GM21619 (cell line): ENCODE results near the gene NACA.

Source experiments
- ATAC-seq: cut with Tn5 transposase; IDR thresholded peaks from one replicate; pipeline ENCODE4 v1.9.1; 2021; ENCODE audit not compliant: unreplicated experiment

The NACA gene

DNA sequence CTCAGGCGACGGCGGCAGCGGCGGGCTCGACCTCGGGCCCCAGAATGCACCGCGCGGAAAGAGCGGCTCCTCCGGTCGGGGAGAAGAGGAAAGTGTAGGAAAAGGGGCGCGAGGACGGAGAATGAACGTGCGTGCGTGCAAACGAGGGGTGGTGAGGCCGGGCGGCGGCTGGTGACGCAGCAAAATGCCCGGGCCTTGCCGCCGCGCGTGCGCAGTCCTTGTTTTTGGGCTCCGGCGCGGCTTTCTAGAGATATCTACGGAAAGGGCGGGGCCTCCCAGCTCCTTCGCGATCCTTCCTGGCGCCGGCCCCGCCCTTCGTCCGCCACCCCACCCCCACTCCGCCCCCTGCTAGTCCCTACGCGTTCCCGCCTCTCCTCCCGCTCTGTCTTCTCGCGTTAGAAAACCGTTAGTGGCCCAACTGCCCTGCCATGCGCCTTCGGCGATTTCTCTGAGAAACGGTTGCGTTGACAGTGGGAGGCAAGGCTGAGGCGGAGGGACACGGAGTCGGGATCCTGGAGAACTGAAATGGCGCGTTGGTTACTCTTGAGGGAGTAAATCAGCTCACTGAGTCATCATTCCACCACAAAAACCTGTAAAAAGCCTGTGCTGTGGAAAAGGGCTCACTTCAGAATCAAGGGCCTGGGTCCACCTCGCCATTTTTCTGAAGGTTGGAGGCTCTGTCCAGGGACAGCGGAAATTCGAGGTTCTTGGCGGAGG is 36.8 kb downstream of the NACA start, which contains the start of gene PTGES3:
Gene PTGES3 (minus strand): TSS at position 156 of the 717 bp plus-strand sequence. CDS start 285 bp downstream, outside the sequence.
- ATAC-seq: peak; percentile 58

DNA sequence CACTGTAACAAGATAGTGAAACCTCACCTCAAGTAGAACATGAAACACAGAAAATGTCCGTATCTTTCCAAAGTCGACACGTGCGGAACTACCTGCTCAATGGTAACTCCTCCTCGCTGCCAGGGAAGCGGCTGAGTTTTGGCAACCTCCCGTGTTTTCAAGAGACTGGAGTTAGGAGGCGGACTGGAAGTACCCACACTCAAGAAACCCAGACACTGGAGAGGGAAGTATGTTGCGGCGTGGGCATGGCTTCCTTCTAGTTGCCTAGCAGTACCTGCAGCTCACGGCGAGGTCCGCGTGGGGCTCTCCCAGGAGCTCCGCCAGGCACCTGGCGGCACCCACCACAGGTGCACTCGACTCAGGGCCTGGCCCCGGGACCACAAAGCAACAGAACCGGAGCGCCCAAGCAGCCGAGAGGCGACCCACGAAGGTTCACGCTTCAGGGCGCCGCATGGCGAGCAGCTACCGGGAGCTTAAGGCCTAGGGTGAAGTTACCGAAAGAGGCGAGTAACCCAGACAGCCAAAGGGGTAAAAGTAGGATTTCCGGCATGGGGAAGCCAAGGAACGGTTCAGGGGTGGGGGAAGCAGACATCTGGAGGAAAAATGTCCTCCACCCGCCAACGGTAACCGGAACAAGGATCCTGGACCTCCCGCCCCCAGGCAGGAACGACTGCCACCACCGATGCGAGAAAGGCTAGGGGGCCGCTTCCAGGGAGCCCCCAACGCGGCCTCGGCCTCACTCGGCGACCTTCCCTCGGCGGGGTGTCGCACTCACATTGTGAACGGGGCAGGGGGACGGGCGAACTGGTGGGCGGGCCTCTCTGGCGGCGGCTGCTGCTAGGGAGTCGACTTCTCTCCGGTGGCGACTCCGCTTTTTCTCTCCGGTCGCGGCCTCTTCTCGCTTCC is 37.6 kb downstream of the NACA start:
- no peak for ATAC-seq

DNA sequence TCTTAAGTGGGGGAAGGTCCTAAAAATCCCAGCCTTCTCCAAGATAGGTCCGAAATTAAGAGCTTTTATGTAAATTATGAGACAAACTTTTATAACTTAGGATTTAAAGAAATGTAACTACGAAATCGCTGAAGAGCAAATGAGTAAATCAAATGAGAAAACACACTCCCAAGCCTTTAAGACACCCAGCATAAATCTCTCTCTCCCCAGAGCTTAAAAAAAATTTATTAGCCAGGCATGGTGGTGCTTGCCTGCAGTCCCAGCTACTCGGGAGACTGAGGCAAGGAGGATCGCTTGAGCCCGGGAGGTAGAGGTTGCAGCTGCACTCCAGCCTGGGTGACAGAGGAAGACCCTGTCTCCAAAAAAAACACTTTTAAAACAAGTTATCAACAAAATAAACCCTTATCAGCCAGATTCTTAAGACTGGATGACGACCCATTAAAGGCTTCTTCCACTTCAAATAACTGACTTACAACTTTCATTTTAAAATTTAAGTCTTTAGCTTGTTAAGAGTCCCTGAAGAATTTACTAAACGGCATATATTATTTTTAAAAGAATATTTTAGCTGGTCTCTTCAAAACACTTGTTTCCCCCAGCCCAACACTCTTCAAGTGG is 40.2 kb downstream of the NACA start:
- ATAC-seq: no peak

DNA sequence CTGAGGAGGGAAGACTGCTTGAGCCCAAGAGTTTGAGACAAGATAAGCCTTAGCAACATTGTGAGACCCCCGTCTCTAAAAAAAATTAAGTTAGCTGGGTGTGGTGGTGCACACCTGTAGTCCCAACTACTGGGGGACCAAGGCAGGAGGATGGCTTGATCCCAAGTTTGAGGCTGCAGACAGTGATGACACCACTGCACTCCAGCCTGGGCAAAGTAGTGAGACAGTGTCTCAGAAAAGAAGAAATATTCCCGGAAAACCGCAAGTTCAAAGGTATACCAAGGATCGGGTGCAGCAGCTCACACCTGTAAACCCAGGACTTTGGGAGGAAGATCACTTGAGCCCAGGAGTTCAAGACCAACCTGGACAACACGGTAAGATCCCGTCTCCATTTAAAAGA is 42.8 kb downstream of the NACA start:
- ATAC-seq: no peak

DNA sequence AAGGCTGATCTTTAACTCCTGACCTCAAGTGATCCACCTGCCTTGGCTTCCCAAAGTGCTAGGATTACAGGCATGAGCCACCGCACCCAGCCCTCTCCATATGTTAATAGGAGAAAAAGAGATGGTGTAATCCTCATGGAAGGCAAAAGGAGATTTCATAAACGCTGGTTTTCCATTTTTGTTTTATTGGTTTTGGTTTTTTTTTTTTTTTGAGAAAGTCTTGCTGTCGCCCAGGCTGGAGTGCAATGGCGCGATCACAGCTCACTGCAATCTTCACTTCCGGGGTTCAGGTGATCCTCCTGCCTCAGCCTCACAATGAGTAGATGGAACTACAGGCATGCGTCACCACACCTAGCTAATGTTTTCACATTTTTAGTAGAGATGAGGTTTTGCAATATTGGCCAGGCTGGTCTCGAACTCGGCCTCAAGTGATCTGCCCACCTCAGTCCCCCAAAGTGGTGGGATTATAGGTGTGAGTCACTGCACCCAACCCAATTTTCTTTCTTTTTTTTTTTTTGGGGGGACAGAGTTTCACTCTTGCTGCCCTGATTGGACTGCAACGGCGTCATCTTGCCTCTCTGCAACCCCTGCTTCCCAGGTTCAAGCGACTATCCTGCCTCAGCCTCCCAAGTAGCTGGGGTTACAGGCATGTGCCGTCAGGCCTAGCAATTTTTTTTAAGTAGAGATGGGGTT is 45.1 kb downstream of the NACA start:
- ATAC-seq: no peak

DNA sequence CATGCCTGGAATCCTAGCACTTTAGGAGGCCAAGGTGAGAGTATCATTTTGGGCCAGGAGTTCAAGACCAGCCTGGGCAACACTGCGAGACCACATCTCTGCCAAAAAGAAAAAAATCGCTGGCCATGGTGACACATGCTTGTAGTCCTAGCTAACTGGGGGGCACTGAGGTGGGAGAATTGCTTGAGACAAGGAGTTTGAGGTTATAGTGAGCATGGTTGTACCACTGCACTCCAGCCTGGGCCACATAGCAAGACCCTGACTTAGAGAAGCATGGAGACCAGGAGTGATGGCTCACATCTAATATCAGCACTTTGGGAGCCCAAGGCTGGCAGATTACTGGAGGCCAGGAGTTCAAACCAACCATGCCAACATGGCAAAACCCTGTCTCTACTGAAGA is 46.2 kb downstream of the NACA start:
- no peak for ATAC-seq

DNA sequence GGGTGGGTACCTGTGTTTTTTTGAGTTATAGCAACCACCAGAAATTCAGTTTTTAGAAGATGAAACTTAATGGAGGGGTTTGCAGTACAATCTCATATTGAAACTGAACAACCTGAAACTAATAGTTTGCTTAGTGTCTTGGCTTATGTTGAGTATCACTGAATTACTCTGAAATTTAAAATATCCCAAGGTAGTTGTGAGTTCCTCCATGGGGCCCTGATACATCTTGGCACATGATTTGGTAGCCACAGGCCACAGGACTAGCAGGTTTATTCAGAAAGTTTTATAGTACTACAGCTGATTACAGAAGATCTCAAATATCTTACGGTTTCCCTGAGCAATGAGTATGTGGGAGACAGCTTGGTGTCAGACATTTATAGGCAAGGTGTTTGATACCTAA is 47.4 kb downstream of the NACA start:
- peak; percentile 67 for ATAC-seq

DNA sequence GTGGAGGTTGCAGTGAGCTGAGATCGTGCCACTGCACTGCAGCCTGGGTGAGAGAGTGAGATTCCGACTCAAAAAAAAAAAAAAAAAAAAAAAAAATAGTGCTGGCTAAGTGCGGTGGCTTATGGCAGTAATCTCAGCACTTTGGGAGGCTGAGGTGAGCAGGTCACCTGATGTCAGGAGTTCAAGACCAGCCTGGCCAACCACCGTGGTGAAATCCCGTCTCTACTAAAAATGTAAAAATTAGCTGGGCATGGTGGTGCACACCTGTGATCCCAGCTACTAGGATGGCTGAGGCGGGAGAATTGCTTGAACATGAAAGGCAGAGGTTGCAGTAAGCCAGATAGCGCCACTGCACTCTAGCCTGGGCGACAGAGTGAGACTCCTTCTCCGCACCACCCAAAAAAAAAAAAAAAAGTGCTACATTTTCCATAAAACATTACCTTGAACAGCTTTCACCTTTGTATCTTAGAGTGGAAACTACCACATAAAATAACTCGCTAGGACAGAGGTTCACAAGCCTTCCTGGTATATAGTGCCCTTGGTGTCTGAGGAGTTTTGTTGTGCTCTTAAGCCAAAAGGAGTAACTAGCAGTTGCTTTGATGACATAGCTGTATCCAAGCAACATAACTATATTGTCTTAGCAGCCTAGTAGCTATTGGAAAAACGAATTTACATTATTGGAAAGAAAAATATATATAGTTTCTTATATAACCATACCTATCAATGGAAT is 48.1 kb downstream of the NACA start:
- ATAC-seq: no peak

DNA sequence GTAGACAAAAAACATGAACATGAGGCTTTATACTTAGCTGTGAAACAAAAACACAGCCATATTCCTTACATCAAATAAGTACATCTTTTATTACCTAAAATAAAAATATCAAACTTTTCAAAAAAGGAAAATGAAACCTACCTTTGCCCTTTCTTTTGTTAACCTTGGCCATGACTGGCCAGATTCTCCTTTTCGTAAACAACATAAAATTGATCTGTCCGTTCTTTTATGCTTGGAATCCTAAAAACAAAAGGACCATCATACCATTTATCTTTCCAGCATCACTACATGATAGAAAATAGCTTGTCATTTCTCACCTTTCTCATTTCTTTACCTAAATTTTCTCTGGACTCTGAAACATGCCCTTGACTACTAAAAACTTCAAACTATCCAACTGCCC is 53.5 kb downstream of the NACA start:
- ATAC-seq: no peak

DNA sequence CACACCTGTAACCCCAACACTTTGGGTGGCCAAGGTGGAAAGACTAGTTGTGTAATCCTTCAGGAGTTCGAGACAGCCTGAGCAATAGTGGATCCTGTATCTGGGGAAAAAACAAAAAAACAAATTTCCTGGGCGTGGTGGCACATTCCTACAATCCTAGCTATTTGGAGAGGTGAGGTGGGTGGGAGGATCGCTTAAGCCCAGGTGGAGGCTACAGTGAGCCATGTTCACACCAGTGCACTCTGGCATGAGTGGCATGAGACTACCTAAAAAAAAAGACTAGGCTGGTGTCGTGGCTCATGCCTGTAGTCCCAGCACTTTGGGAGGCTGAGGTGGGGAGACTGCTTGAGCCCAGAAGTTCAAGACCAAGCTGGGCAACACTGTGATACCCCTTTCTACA is 54.3 kb downstream of the NACA start:
- ATAC-seq: no peak

DNA sequence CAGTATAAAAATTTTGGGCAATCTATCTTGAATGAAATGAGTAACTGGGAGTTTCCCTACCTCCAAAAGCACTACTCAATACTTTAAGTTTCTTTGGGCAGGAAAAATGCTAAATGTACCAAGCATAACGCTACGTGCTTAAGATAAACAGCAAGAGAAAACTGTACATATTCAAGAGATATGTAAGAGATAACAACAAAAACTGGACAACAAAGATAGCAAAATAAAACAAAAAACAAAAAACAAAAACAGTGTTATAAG is 57.0 kb downstream of the NACA start:
- ATAC-seq: no peak
